GM19099 (cell line): ENCODE results near the gene CCDC82.

Experiments
- POLR2A ChIP-seq: IDR thresholded peaks from 3 replicates; pipeline ENCODE4 v1.6.1; 2011; ENCODE audit warnings: low read depth; ENCODE audit not compliant: insufficient read length; ENCODE audit errors: extremely low read depth

The CCDC82 gene

GRCh38 chr11:96389720-96390487 is at the start of gene CCDC82, which contains the start of gene JRKL:
TSS of gene CCDC82 (minus strand) at chr11:96389912. CDS start at chr11:96384747, 5,165 bp downstream.
TSS of gene JRKL (plus strand) at chr11:96390013. CDS start at chr11:96390650, 637 bp downstream.
- TF ChIP-seq POLR2A = peak; percentile 79

- no peak for TF ChIP-seq POLR2A
These were observed 41.0 kb upstream of the CCDC82 start for GRCh38 chr11:96430668-96431067.

GRCh38 chr11:96424693-96425092 is 35.0 kb upstream of the CCDC82 start:
- TF ChIP-seq POLR2A = no peak

DNA sequence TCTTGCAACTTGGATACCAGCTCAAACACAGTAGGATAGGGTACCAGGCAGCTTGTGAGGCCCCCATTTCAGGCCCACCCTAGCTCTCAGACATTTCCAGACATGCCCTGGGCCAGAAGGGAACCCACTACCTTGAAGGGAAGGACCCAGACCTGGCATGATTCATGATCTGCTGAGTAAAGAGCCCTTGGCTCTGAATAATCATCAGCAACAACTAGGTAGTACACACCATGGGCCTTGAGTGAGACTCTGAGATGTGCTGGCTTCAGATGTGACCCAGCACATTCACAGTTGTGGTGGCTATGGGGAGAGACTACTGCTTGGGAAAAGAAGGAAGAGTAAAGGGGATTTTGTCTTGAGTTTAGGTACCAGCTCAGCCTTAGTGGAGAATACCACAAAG is 23.7 kb upstream of the CCDC82 start:
- TF ChIP-seq POLR2A = no peak

DNA sequence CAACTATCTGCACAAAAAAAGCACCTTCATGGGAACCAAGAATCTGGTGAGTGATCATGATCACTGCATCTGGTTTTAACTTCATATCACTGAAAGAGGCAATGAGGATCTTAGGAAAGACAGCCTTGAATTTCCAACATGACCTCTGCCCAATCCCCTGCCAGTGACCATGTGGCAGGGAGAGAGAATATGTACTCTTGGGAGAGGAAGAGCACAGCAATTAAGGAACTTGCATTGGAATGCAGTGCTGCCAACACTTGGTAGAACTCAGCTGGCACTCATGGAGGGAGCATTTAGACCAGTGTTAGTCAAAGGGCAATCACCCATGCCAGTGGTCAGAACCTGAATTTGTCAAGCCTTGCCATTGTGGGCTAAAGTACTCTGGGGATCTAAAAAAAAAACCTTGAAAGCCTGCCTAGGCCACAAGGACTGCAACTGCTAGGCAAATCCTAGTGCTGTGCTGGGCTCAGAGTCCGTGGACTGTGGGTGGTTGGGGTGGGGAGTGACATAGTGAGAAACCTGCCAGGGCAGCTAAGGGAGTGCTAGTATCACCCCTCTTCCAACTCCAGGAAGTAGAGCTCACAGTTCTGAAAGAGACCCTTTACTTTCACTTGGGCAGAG is 23.2 kb upstream of the CCDC82 start:
- TF ChIP-seq POLR2A = no peak

DNA sequence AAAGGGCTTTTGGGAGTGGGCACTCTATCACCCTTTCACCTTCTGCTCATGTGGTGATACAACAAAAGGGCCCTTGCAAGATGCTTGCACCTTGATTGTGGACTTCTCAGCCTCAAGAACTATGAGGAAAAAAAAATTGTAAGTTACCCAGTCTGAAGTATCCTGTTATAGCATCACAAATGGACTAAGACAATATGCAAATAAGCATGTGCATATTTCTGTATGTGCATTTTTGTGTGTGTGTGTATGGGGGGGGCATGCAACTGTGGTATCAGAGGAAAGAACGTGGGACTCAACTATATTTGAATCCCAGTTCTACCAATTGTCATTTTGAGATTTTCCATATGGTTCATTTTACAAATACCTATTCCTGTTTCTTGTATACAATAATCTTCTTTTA is 11.0 kb upstream of the CCDC82 start:
- TF ChIP-seq POLR2A = no peak

- no peak for TF ChIP-seq POLR2A
These were observed 8.2 kb upstream of the CCDC82 start for GRCh38 chr11:96397863-96398262.

DNA sequence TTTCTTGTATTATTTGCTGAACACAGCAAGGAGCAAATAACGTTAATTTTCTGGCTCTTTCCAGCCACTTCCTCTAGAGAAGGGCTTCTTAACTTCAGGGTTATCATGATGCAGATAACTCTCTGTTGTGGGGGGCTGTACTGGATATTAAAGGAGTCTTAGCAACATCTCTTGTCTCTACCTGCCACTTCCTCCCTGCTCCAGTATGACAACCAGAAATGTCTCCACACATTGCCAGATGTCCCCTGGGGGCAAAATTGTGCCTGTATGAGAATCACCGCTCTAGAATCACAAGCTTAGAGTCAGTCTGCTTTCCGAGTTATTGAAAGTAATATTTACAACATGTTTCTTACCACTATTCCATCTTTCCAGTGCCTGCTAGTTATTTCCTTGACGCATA is 6.9 kb upstream of the CCDC82 start:
- no peak for TF ChIP-seq POLR2A

DNA sequence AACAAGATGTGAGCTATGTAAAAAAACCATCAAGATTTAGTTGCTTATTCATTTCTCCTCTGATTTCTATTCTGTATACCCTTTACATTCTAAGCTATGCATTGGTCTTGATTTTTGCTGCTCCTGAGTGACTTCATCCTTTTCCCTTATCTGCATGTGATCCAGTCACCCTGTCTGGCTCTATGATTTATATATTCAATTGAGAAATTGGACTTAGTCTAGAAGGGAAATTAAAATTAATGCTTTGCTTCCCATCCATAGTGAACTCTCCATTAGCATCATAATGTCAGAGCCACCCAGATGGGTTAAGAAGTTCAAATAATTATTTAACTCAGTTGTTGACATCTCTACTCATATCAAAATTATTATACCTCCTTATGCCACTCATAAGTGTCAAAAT is 5.1 kb upstream of the CCDC82 start:
- no peak for TF ChIP-seq POLR2A

GRCh38 chr11:96393753-96394348 is 4.1 kb upstream of the CCDC82 start:
- no peak for TF ChIP-seq POLR2A

- no peak for TF ChIP-seq POLR2A
These were observed 2.1 kb upstream of the CCDC82 start for GRCh38 chr11:96391698-96392307.

- TF ChIP-seq POLR2A = no peak
These were observed 728 bp upstream of the CCDC82 start for GRCh38 chr11:96390488-96390792.

DNA sequence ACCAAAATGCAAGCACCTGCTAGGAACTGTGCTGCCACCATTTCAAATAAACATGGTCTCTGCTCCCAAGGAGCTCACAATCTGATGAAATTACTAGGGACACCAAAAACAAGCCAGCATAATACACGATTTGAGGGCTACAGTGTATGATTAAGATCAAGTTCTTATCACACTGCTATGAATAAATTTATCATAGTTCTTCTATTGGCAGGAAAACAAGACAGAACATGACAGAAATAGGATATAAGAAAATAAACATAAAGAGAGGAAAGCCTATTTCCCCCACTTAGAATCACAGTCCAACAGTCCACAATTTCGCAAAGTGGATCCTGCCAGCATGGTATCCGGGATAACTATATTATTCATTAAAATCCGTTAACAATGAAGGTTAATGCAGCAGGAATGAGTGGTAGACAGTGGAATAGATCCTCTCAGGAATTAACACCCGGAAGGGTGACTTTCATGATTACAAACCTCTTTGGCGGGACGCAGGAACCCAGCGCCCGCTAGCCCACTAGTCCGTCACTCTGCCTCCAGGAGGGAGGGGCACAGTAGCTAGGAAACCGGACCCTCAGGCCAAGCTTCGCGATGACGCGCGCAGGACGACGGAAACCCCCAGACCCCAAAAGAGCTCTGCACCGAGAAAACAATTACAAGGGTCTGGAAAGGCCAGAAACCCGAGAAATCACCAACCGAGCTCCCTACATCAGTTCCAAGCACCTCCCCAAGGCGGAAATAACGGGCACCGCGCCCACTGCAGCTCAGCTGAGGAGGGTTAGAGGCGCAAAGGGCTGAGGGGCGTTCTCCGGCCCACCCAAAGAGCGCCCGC is 607 bp downstream of the CCDC82 start:
- no peak for TF ChIP-seq POLR2A

GRCh38 chr11:96385187-96385586 is 4.5 kb downstream of the CCDC82 start:
- no peak for TF ChIP-seq POLR2A

DNA sequence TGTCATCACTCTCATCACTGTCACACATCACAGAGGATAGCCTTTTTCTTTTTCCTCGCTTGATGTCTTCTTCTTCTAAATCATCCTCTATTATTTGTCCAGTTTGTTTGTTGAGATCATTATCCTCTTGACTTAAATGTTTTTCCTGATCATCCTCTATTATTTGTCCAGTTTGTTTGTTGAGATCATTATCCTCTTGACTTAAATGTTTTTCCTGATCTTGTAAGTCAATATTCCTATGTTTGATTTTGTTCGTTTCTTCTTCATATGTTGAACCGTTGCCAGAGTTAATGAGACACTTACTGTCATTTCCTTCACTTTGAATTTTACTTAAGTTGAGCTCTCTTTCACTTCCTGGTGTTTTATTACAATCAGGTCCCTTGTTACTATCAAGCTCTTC is 5.6 kb downstream of the CCDC82 start:
- TF ChIP-seq POLR2A = no peak
